NCI-H2196 (cell line): ENCODE measurements around the gene BACE2.
A peak's percentile ranks its signal among the peaks of the same experiment; 100 is the strongest.

Experiments used
- DNase-seq: peaks from one replicate; lab custom pipeline; 2025; ENCODE audit not compliant: unreplicated experiment; lab: John Stamatoyannopoulos, UW

The BACE2 gene

GRCh38 chr21:41167348-41168342 is at the start of gene BACE2:
Gene BACE2, plus strand, starts transcription at chr21:41168160. Its CDS starts 104 bp downstream, at chr21:41168264.
- DNase-seq = peak; percentile 77

GRCh38 chr21:41119901-41120300 is 48.1 kb upstream of the BACE2 start:
- no peak for DNase-seq

- DNase-seq = no peak
Observed at GRCh38 chr21:41120997-41121396, 47.0 kb upstream of the BACE2 start.

- DNase-seq = peak; percentile 91
Observed at GRCh38 chr21:41121785-41122415, 46.1 kb upstream of the BACE2 start.

- no peak for DNase-seq
Observed at GRCh38 chr21:41124641-41125201, 43.2 kb upstream of the BACE2 start.

GRCh38 chr21:41128981-41129380 is 39.0 kb upstream of the BACE2 start:
- no peak for DNase-seq

GRCh38 chr21:41130883-41131282 is 37.1 kb upstream of the BACE2 start:
- DNase-seq = no peak

GRCh38 chr21:41133874-41134522 is 34.0 kb upstream of the BACE2 start:
- peak; percentile 48 for DNase-seq

GRCh38 chr21:41135746-41136145 is 32.2 kb upstream of the BACE2 start:
- DNase-seq = no peak

- no peak for DNase-seq
Observed at GRCh38 chr21:41136286-41136685, 31.7 kb upstream of the BACE2 start.

- no peak for DNase-seq
Observed at GRCh38 chr21:41137401-41137800, 30.6 kb upstream of the BACE2 start.

- no peak for DNase-seq
Observed at GRCh38 chr21:41137889-41138288, 30.1 kb upstream of the BACE2 start.

GRCh38 chr21:41138711-41139110 is 29.2 kb upstream of the BACE2 start:
- DNase-seq = no peak

GRCh38 chr21:41139275-41139674 is 28.7 kb upstream of the BACE2 start:
- no peak for DNase-seq

GRCh38 chr21:41139951-41140350 is 28.0 kb upstream of the BACE2 start:
- DNase-seq = no peak

GRCh38 chr21:41141031-41141457 is 26.9 kb upstream of the BACE2 start:
- DNase-seq = no peak

- peak; percentile 21 for DNase-seq
Observed at GRCh38 chr21:41142051-41142795, 25.7 kb upstream of the BACE2 start.

- DNase-seq = no peak
Observed at GRCh38 chr21:41143596-41144325, 24.2 kb upstream of the BACE2 start.

- peak; percentile 44 for DNase-seq
Observed at GRCh38 chr21:41147096-41147978, 20.6 kb upstream of the BACE2 start.
